Midbrain (tissue), 1 donor: Measurements from ENCODE around the gene RFWD3.
"Not testable (repeated sequence)": the region's sequence is repeated elsewhere in the genome, so short reads cannot be mapped to it uniquely, and the experiment has no call there.

Experiments
- DNase-seq: peaks from one replicate; lab custom pipeline; 2025; lab: John Stamatoyannopoulos, UW

The RFWD3 gene

GRCh38 chr16:74667255-74667700 lies 601 bp upstream of the RFWD3 start:
- peak; percentile 31 for DNase-seq

- DNase-seq: no peak
These were observed 661 bp downstream of the RFWD3 start for GRCh38 chr16:74666010-74666421.

DNA sequence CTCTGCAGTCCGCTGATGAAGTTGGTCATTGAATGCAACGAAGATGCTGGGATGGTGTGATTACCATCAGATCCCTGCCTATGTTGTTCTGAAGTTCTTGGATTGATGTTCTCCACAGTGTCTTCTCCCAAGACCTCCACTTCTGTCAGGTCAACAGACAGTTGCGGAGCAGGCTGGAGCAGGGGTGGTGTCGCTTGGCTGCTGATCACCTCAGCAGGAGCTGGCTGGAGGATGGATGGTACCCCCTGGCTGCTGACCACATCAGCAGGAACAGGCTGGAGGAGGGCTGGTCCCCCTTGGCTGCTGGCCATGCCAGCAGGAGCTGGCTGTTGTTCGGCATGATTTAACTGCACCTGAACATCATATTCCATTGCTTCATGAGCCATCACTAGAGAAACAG lies 5.6 kb downstream of the RFWD3 start:
- no peak for DNase-seq

DNA sequence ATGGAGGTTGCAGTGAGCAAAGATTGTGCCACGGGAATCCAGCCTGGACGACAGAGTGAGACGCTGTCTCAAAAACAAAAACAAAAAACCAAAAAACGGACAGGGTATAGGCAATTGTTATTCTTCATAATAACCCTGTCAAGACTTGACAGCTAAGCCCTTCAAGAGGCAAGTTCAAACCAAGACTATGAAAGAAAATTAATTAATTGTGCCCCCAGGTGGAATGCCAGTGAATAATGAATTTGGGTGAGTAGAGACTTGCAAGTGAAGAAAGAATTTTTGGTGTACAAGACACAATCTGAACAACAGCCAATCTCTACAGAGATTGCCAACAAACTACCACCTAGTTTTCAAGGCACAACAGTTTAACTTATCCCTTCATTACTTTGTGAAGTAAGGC lies 6.3 kb downstream of the RFWD3 start:
- no peak for DNase-seq

- no peak for DNase-seq
These were observed 7.6 kb downstream of the RFWD3 start for GRCh38 chr16:74659041-74659440.

GRCh38 chr16:74657870-74658642 lies 8.6 kb downstream of the RFWD3 start:
- no peak for DNase-seq

GRCh38 chr16:74654536-74655050 lies 12.1 kb downstream of the RFWD3 start:
- DNase-seq: no peak

DNA sequence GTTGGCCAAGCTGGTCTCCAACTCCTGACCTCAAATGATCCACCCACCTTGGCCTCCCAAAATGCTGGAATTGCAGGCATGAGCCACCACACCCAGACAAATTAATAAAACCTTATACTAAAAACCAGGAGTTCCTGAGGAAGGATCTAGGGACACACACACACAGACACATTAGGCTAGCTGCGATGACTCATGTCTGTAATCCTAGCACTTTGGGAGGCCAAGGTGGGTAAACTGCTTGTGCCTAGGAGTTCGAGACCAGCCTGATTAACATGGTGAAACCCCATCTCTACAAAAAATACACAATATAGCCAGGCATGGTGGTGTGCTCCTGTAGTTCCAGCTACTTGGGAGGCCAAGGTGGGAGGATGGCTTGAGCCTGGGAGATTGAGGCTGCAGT lies 13.8 kb downstream of the RFWD3 start:
- DNase-seq: not testable (repeated sequence)

DNA sequence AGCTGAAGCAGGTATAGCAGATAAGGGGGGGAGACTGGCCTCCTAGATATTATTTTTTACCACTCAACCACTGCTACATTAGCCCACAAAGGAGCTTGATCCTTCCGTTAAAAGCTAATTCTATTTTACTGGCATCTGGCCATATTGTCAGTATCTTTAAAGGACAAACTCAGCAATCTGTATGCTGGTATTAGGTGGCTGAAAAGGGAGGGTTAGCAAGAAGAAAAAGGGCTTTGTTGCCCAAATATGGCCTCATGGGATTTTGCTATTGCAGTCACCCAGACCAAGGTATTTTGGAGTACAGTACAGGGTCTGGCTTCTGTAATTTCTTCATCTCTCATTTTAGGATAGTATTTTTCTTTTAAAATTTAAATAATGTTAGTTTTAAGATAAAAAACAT lies 14.4 kb downstream of the RFWD3 start:
- no peak for DNase-seq

DNA sequence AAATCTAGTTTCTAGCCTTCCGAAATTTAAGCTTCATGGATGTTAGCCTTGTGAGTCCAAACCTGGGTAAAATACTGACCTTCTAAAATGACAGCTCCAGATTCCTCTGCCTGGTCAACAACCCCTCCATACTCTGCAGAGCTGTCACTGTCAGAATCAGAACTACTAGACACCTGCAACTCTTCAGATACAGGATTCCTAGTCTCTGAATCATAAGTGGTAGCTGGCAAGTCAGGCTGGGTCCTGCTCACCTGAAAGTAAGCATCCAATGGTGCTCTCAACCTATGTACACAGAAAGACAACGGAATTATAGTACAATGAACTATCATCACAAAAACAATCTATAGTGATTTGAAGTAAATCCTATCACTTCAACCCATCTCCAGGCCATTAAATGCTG lies 14.8 kb downstream of the RFWD3 start:
- DNase-seq: no peak

- no peak for DNase-seq
These were observed 15.6 kb downstream of the RFWD3 start for GRCh38 chr16:74650966-74651567.

- DNase-seq: no peak
These were observed 16.7 kb downstream of the RFWD3 start for GRCh38 chr16:74649839-74650504.

GRCh38 chr16:74641969-74642368 lies 24.7 kb downstream of the RFWD3 start:
- no peak for DNase-seq

DNA sequence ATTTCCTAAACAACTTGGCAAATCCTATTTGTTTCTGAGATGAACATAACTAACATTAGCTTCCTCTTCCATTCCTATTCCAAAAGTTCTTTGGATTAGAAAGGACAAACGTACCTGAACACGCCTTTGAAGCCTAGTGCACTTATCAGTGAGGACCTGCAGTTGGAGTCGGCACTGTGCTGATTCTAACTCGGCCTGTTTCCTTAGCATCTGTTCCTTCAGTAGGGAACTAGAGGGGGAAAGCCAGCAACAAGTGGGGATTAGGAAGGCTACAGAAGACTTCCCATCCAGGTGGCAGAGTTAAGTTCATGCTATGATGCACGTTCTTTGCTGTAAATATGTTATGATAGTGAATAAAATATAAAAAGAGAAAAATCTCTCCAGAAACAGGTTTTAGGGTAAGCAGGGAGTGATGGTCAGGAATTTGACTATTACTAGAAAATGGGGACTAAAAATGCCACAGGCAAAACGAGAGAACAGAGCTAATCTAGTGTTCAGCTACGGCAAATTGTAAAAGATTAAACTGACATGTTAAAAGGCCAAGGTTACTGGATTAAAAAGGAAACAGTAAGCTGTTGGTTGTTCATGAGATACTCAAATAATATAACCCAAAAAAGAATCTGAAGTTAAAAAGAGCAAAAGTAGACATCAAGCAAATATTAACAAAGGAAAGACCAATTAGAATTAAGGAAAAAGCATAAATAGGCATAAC lies 28.8 kb downstream of the RFWD3 start:
- DNase-seq: no peak

DNA sequence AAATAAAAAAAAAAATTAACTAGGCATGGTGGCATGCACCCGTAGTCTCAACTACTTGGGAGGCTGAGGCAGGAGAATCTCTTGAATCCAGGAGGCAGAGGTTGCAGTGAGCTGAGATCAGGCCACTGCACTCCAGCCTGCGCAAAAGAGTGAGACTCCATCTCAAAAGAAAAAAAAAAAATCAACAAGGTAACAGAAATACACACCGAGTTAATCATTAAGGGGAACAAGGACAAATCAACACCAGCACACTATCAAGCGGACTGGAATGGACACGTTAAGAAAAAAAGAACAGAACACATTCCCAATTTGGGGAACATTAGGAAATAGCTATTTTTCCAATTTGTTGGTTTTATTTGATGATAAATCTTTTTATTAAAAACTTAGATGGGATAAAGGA lies 31.4 kb downstream of the RFWD3 start:
- no peak for DNase-seq

- DNase-seq: no peak
These were observed 33.0 kb downstream of the RFWD3 start for GRCh38 chr16:74633686-74634085.

DNA sequence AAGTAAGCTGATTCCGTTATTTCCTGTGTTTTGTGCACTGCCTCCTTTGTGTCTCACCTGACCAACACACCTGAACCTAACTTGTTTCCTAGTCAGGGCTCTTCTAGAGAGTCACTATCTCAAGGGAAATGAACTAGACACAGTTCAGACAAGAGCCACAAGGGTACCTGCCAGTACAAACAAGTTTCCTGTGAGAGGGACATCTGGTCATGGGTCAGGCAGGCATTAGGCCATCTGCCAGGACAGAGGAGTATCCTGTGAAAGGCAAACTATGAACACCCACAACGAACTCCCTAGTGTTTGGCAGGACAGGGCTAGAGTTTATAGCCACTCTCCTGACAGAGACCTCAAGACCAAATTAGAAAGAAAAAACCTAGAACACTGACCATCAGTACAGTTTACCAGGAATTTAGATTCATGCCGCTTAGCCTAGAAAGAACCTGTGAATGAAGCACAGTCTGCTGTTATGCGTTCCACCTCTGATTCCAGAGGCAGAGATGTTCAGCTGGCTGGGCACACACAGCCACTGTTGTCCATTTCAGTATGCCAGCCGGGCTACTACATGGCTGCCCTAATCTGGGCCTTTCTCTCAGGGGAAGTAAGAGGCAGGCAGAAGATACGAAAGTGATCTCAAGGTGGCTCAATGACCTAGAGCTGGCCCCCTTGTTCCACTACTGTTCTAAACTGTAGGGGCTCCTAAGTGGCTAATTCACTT lies 39.0 kb downstream of the RFWD3 start:
- no peak for DNase-seq

- no peak for DNase-seq
These were observed 39.8 kb downstream of the RFWD3 start for GRCh38 chr16:74626741-74627416.

- no peak for DNase-seq
These were observed 41.0 kb downstream of the RFWD3 start for GRCh38 chr16:74625500-74626350.

GRCh38 chr16:74623839-74624235 lies 42.8 kb downstream of the RFWD3 start:
- no peak for DNase-seq
